ENCODE results near the gene PHTF2. TPM values are rescaled to one million over a fixed set of nuclear protein-coding genes. Genes with fewer than 3 reads are reported as not detected.

PHTF2 gene
- polyA plus RNA-seq, 1 of the 3 experiments (the other 2 are of a cell fraction), result 21.2 TPM

DNA sequence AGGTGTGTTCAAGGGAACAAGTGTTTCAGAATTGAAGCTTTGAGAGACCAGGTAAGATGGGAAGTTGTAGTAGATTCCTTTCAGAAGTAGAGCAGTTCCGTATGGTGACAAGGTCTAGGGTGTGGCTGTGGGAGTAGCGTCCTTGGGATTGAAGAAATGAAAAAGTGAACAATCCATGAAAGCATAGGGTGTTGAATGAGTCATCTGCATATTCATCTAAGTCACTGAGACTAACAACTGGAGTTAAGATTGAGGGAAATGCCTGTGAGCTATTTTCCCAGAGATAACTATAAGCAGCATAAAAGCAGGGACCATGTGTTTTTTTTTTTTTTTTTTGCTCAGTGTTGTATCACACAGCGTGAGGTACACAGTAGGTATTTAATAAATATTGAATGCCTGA lies 134.8 kb downstream of the PHTF2 start (continued):
- TF ChIP-seq, protein P1, sequence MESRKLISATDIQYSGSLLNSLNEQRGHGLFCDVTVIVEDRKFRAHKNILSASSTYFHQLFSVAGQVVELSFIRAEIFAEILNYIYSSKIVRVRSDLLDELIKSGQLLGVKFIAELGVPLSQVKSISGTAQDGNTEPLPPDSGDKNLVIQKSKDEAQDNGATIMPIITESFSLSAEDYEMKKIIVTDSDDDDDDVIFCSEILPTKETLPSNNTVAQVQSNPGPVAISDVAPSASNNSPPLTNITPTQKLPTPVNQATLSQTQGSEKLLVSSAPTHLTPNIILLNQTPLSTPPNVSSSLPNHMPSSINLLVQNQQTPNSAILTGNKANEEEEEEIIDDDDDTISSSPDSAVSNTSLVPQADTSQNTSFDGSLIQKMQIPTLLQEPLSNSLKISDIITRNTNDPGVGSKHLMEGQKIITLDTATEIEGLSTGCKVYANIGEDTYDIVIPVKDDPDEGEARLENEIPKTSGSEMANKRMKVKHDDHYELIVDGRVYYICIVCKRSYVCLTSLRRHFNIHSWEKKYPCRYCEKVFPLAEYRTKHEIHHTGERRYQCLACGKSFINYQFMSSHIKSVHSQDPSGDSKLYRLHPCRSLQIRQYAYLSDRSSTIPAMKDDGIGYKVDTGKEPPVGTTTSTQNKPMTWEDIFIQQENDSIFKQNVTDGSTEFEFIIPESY (IDR thresholded peaks at IDR 0.05; ENCODE audit: borderline replicate concordance, low read depth), result no peak
- TF ChIP-seq POLR2AphosphoS5 (IDR thresholded peaks at IDR 0.05; ENCODE audit: low read depth, low read length), result no peak
- TF ChIP-seq SMC3 (IDR thresholded peaks at IDR 0.05; ENCODE audit: low read depth, low read length), result no peak
- no peak for TF ChIP-seq EP300 (IDR thresholded peaks at IDR 0.05; ENCODE audit: borderline replicate concordance in 1 of 2, low read depth in 1 of 2, low read length in 1 of 2)
- no peak for TF ChIP-seq RCOR1 (IDR thresholded peaks at IDR 0.05; ENCODE audit: low read length)
- TF ChIP-seq, protein P2, sequence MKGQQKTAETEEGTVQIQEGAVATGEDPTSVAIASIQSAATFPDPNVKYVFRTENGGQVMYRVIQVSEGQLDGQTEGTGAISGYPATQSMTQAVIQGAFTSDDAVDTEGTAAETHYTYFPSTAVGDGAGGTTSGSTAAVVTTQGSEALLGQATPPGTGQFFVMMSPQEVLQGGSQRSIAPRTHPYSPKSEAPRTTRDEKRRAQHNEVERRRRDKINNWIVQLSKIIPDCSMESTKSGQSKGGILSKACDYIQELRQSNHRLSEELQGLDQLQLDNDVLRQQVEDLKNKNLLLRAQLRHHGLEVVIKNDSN (IDR thresholded peaks at IDR 0.05; ENCODE audit: borderline replicate concordance, low read depth), result no peak

DNA sequence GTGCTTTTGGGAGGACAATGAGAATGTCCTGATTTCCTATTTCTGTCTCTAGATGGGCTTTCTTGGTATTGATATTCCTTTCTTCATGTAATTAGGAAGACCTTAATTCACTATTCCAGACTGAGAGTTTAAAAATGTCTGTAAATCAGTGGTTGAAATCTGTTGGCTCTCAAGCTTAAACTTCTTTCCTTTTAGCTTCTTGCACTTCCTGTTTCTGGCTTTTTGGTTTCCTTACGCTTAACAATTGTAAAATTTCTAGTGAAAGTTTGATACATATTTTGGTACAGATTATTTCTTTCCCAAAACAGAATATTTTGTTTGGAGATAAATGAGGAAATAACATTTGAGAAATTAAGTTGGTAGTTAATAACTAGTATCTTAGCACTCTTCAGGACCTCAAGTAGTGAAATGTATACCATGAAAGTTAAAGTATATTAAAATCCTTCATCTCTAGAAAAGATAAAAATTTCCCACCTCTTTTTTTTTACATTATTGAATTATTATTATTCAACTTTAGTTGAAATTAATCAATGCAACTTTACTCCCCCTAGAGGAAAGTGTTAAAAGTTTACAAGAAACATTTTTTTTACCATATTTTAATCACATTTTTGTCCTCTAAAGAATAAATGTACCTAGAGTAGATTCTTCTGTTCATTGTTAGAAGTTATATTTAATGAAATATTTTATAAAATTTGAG lies 137.2 kb downstream of the PHTF2 start:
- Histone ChIP-seq H3K4me2 (no peak overlapping the region), H3F3A (replicated peaks; ENCODE audit: insufficient read depth) (peaks cover 13% of the 10 kb centered on the region), H3K9ac (no peak overlapping the region), H3K4me3 (ENCODE audit: low read depth in 2 of 2, low read length in 1 of 2) (no peak overlapping the region), H2AFZ (ENCODE audit: low read depth) (no peak overlapping the region), H3K79me2 (ENCODE audit: insufficient read depth) (no peaks in the 10 kb centered on the region), H3K27ac (ENCODE audit: low read depth in 2 of 2, low read length in 1 of 2) (no peak overlapping the region), H3K4me1 (ENCODE audit: control insufficient read depth in 1 of 2, insufficient read depth in 2 of 2, low read depth in 1 of 2, low read length in 1 of 2) (no peaks in the 10 kb centered on the region; a peak in 1 of 4 replicates), H3K27me3 (ENCODE audit: insufficient read depth) (no peaks in the 10 kb centered on the region), H3K9me2 (no peaks in the 10 kb centered on the region), H3K9me3 (no peaks in the 10 kb centered on the region), H3K36me3 (replicated peaks in 1 of 2; ENCODE audit: control insufficient read depth in 1 of 2, insufficient read depth in 2 of 2, low read length in 1 of 2) (no peaks in the 10 kb centered on the region), H4K20me1 (ENCODE audit: insufficient read depth) (no peaks in the 10 kb centered on the region)
- TF ChIP-seq RAD21 (IDR thresholded peaks at IDR 0.05; ENCODE audit: low read length) (peak; percentile 29; the same call in 1 of the 2 replicates), FOXM1 (IDR thresholded peaks at IDR 0.05; ENCODE audit: low read depth) (no peak)
- TF ChIP-seq, protein P3, sequence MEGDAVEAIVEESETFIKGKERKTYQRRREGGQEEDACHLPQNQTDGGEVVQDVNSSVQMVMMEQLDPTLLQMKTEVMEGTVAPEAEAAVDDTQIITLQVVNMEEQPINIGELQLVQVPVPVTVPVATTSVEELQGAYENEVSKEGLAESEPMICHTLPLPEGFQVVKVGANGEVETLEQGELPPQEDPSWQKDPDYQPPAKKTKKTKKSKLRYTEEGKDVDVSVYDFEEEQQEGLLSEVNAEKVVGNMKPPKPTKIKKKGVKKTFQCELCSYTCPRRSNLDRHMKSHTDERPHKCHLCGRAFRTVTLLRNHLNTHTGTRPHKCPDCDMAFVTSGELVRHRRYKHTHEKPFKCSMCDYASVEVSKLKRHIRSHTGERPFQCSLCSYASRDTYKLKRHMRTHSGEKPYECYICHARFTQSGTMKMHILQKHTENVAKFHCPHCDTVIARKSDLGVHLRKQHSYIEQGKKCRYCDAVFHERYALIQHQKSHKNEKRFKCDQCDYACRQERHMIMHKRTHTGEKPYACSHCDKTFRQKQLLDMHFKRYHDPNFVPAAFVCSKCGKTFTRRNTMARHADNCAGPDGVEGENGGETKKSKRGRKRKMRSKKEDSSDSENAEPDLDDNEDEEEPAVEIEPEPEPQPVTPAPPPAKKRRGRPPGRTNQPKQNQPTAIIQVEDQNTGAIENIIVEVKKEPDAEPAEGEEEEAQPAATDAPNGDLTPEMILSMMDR (IDR thresholded peaks at IDR 0.05), result peak; percentile 81
- ChIA-PET POLR2A (no interaction called here), CTCF (interaction anchor here (0.6 to 4.9 kb wide), 19 partner anchors 12 to 554 kb away, joined by 3 to 42 read pairs (median 4); partner anchors contain the start of genes PHTF2 and TMEM60)
- 100% methylated on average over 1 of the region's 1 CpG for WGBS (ENCODE audit: low lambda C conversion rate)
- no peak for DNase-seq

DNA sequence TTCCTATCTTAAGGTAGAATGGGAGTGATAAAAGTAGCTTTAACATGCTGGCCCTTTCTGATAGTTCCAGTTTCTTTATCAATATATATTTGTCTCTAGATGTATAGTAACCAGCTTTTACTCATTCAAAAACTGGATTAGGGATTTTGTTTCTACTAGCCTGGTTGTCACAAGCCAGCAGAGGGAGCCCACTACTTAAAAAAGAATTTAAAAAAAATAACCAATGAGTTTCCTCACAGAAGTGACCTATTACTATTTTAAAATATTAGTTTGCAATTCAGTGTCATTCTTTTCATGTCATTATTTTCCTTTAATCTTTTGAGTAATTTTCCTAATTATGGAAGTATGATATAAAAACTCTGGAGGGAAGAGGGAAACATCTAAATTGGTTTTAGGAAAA lies 142.1 kb downstream of the PHTF2 start:
- DNase-seq, result peak; percentile 67
- peaks cover 6 to 10% of the 10 kb centered on the region in 2 experiments for H3K36me3 ChIP-seq (replicated peaks in 1 of 2; ENCODE audit: control insufficient read depth in 1 of 2, insufficient read depth in 2 of 2, low read length in 1 of 2)
- no peak overlapping the region for H3K27ac ChIP-seq (ENCODE audit: low read depth in 2 of 2, low read length in 1 of 2)
- H3K27me3 ChIP-seq (ENCODE audit: insufficient read depth), result no peaks in the 10 kb centered on the region
- no peaks in the 10 kb centered on the region for H3K9me2 ChIP-seq
- POLR2A ChIA-PET, result no interaction called here
- no peaks in the 10 kb centered on the region for H3K4me1 ChIP-seq (ENCODE audit: control insufficient read depth in 1 of 2, insufficient read depth in 2 of 2, low read depth in 1 of 2, low read length in 1 of 2)
- no peaks in the 10 kb centered on the region for H3K9me3 ChIP-seq
- H3F3A ChIP-seq (replicated peaks; ENCODE audit: insufficient read depth), result peaks cover 7% of the 10 kb centered on the region
- H3K9ac ChIP-seq, result no peak overlapping the region
- CTCF ChIA-PET, result interaction anchor here (0.5 to 3.8 kb wide), 45 partner anchors 8 to 1230 kb away, joined by 3 to 40 read pairs (median 3); partner anchors contain the start of genes PHTF2 and TMEM60
- H2AFZ ChIP-seq (ENCODE audit: low read depth), result no peak overlapping the region; the same call in 1 of the 2 replicates
- H3K4me3 ChIP-seq (ENCODE audit: low read depth in 2 of 2, low read length in 1 of 2), result no peak overlapping the region; a peak in 1 of 4 replicates
- H4K20me1 ChIP-seq (ENCODE audit: insufficient read depth), result no peaks in the 10 kb centered on the region
- no peak overlapping the region for H3K4me2 ChIP-seq
- no peaks in the 10 kb centered on the region for H3K79me2 ChIP-seq (ENCODE audit: insufficient read depth)
- TF ChIP-seq SMC3 (IDR thresholded peaks at IDR 0.05; ENCODE audit: low read depth, low read length) (peak; percentile 73), GATA2 (CRISPR knock-in tag; IDR thresholded peaks at IDR 0.05) (no peak), RAD21 (IDR thresholded peaks at IDR 0.05; ENCODE audit: low read length) (peak; percentile 91), FOSL2 (IDR thresholded peaks at IDR 0.05; ENCODE audit: borderline replicate concordance, low read depth) (no peak), ELF1 (IDR thresholded peaks at IDR 0.05) (no peak), GABPA (IDR thresholded peaks at IDR 0.05; ENCODE audit: low read depth) (no peak)
- TF ChIP-seq, protein P3 (IDR thresholded peaks at IDR 0.05), result peak; percentile 99
